Hepatocyte (in vitro differentiated cells): ENCODE results near the gene NEFH. TPM values are rescaled to one million over a fixed set of nuclear protein-coding genes. Genes with fewer than 3 reads are reported as not detected.

ENCODE experiments used
- DNase-seq: peaks from one replicate; pipeline ENCODE4 v3.0.0-alpha.2; 2016; ENCODE audit warnings: low spot score
- H2AFZ ChIP-seq: fragments of 200-600 bp; sonication (generic); 2 replicates; pipeline ENCODE4 v1.6.0; 2016; ENCODE audit warnings: antibody characterized with exemption, mild to moderate bottlenecking
- H3K27ac ChIP-seq: fragments of 200-600 bp; sonication (generic); 2 replicates; pipeline ENCODE4 v1.5.1; 2016; ENCODE audit warnings: mild to moderate bottlenecking
- H3K27me3 ChIP-seq: fragments of 200-600 bp; sonication (generic); 2 replicates; pipeline ENCODE4 v1.6.1; 2016
- H3K36me3 ChIP-seq: fragments of 200-600 bp; sonication (generic); replicated peaks from 2 replicates; pipeline ENCODE4 v1.5.1; 2016; ENCODE audit warnings: low read depth; ENCODE audit not compliant: insufficient read depth
- H3K4me1 ChIP-seq: fragments of 200-600 bp; sonication (generic); 2 replicates; pipeline ENCODE4 v1.5.1; 2016; ENCODE audit warnings: mild to moderate bottlenecking, moderate library complexity; ENCODE audit not compliant: insufficient read depth
- H3K4me2 ChIP-seq: fragments of 200-600 bp; sonication (generic); 2 replicates; pipeline ENCODE4 v1.6.0; 2016
- H3K4me3 ChIP-seq: fragments of 200-600 bp; sonication (generic); 2 replicates; pipeline ENCODE4 v1.5.1; 2016; ENCODE audit warnings: mild to moderate bottlenecking
- H3K79me2 ChIP-seq: fragments of 200-600 bp; sonication (generic); 2 replicates; pipeline ENCODE4 v1.6.0; 2017; ENCODE audit warnings: mild to moderate bottlenecking
- H3K9me2 ChIP-seq: fragments of 200-600 bp; sonication (generic); replicated peaks from 2 replicates; pipeline ENCODE4 v1.6.0; 2017; ENCODE audit warnings: mild to moderate bottlenecking; ENCODE audit not compliant: insufficient read depth
- H3K9me3 ChIP-seq: fragments of 200-600 bp; sonication (generic); 2 replicates; pipeline ENCODE4 v1.5.1; 2016; ENCODE audit warnings: low read depth, mild to moderate bottlenecking
- H4K20me1 ChIP-seq: fragments of 200-600 bp; sonication (generic); 2 replicates; pipeline ENCODE4 v1.6.0; 2016; ENCODE audit warnings: mild to moderate bottlenecking; ENCODE audit not compliant: insufficient read depth, poor library complexity, severe bottlenecking
- CTCF ChIP-seq: fragments of 200-600 bp; sonication (generic); IDR thresholded peaks from 2 replicates; pipeline ENCODE4 v1.5.1; 2016; ENCODE audit warnings: antibody characterized with exemption, mild to moderate bottlenecking; ENCODE audit not compliant: poor library complexity
- EZH2 ChIP-seq: fragments of 200-600 bp; sonication (generic); IDR thresholded peaks from 2 replicates; pipeline ENCODE4 v1.6.1; 2016; ENCODE audit warnings: antibody characterized with exemption, mild to moderate bottlenecking, borderline replicate concordance
- EZH2phosphoT487 ChIP-seq: fragments of 200-600 bp; sonication (generic); IDR thresholded peaks from one replicate; pipeline ENCODE4 v1.6.1; 2018; ENCODE audit warnings: antibody characterized with exemption, mild to moderate bottlenecking, low read depth, moderate library complexity; ENCODE audit not compliant: unreplicated experiment, severe bottlenecking
- WGBS: methylation state at CpG from one replicate; pipeline ENCODE4 v1.1.6; 2016; ENCODE audit warnings: low lambda C conversion rate; ENCODE audit errors: missing lambda C conversion rate; 5-methylcytosine and 5-hydroxymethylcytosine counted together
- polyA plus RNA-seq: library from polyadenylated mRNA; unstranded; fragments of >200 nt; fragmentation: Nextera tagmentation; extraction: Ambion mirVana; gene quantifications from 2 replicates; pipeline ENCODE4 v1.2.1, GENCODE V29; 2016
- total RNA-seq: library from RNA; depleted of rRNA; stranded (reverse); fragments of >200 nt; gene quantifications from 2 replicates; pipeline ENCODE4 v1.2.3, GENCODE V29; 2014

The NEFH gene
- total and polyA plus RNA-seq, 2 experiments from 2014 or later: 0.03 to 0.98 TPM

- H3K27ac ChIP-seq: no peak overlapping the region
- no peaks in the 10 kb centered on the region for H3K9me2 ChIP-seq
- H3K36me3 ChIP-seq: no peaks in the 10 kb centered on the region
- no peaks in the 10 kb centered on the region for H4K20me1 ChIP-seq
- WGBS: 74% methylated on average over 6 of the region's 6 CpGs
- H3K4me1 ChIP-seq: no peaks in the 10 kb centered on the region
- no peaks in the 10 kb centered on the region for H3K79me2 ChIP-seq
- no peak overlapping the region for H2AFZ ChIP-seq
- no peaks in the 10 kb centered on the region for H3K9me3 ChIP-seq
- no peak overlapping the region for H3K4me2 ChIP-seq
- no peak overlapping the region for H3K4me3 ChIP-seq
- no peak for DNase-seq
- no peak for TF ChIP-seq EZH2phosphoT487
- no peak for TF ChIP-seq CTCF
- TF ChIP-seq EZH2: no peak
- H3K27me3 ChIP-seq: no peaks in the 10 kb centered on the region
Observed at GRCh38 chr22:29443452-29443851, 36.6 kb upstream of the NEFH start.

GRCh38 chr22:29443861-29444792 is 35.9 kb upstream of the NEFH start:
- DNase-seq: no peak
- no peaks in the 10 kb centered on the region for H3K9me2 ChIP-seq
- H3K36me3 ChIP-seq: no peaks in the 10 kb centered on the region
- WGBS: 76% methylated on average over 14 of the region's 14 CpGs
- no peaks in the 10 kb centered on the region for H3K27me3 ChIP-seq
- no peaks in the 10 kb centered on the region for H3K4me1 ChIP-seq
- no peaks in the 10 kb centered on the region for H4K20me1 ChIP-seq
- no peak overlapping the region for H3K27ac ChIP-seq
- no peak overlapping the region for H3K4me3 ChIP-seq
- no peak overlapping the region for H3K4me2 ChIP-seq
- no peak overlapping the region for H2AFZ ChIP-seq
- H3K79me2 ChIP-seq: no peaks in the 10 kb centered on the region
- TF ChIP-seq EZH2phosphoT487 (no peak), CTCF (no peak), EZH2 (no peak)
- no peaks in the 10 kb centered on the region for H3K9me3 ChIP-seq

GRCh38 chr22:29445508-29445907 is 34.5 kb upstream of the NEFH start:
- Histone ChIP-seq H3K36me3 (no peaks in the 10 kb centered on the region), H3K27me3 (no peaks in the 10 kb centered on the region), H3K27ac (no peak overlapping the region), H3K4me3 (no peak overlapping the region), H4K20me1 (no peaks in the 10 kb centered on the region), H3K9me3 (no peaks in the 10 kb centered on the region), H3K4me1 (no peaks in the 10 kb centered on the region), H2AFZ (no peak overlapping the region), H3K9me2 (no peaks in the 10 kb centered on the region), H3K4me2 (no peak overlapping the region), H3K79me2 (no peaks in the 10 kb centered on the region)
- DNase-seq: no peak
- 89% methylated on average over 4 of the region's 4 CpGs for WGBS
- TF ChIP-seq CTCF (no peak), EZH2 (no peak), EZH2phosphoT487 (no peak)
